Fibroblast of skin of back (primary cell): ENCODE data around the gene RFNG.

Experiments
- DNase-seq: peaks from one replicate; pipeline ENCODE4 v3.0.0-alpha.2; 2013

The RFNG gene

GRCh38 chr17:81999976-82000802, 51.4 kb downstream of the RFNG start:
- DNase-seq = no peak

DNA sequence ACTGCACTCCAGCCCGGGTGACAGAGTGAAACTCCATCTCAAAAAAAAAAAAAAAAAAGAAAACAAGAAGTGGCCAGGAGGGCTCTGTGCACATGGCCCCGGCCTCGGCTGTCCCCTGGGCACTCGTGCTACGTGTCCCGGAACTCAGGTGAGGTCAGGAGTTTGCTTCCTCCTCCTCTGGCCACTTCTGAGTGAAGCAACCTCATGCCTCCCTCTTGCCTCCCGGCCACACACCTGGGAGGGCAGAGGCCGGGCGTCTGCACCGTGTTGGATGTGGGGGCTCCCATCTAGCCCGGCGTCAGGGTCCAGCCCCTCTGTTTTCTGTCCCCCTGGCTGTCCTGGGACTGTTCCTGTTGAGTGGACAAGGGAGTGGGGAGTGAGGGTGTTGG, 52.0 kb downstream of the RFNG start:
- DNase-seq = no peak

GRCh38 chr17:81998691-81999438, 52.7 kb downstream of the RFNG start:
- DNase-seq = no peak

DNA sequence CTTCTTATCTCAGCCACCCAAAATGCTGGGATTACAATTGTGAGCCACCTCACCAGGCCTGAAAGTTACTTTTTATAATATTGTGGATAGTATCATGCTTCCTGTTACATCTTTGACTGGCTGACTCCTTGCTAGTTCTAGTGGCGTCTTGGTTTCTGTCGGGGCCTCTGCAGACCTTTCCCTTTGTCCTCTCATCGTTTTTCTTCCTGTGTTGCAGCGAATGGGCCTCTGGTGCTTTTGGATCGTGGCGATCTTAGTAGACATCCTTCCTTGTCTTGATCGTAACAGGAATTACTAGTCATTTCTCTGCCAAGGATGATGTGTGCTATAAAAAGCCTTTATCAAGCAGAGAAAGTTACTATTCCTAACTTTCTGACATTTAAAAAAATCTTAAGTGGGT, 53.4 kb downstream of the RFNG start:
- DNase-seq = no peak
